ENCODE measurements around the gene CASQ2. TPM values are rescaled to one million over a fixed set of nuclear protein-coding genes. Genes with fewer than 3 reads are reported as not detected.

Gene CASQ2
- 3.9 TPM for total RNA-seq

DNA sequence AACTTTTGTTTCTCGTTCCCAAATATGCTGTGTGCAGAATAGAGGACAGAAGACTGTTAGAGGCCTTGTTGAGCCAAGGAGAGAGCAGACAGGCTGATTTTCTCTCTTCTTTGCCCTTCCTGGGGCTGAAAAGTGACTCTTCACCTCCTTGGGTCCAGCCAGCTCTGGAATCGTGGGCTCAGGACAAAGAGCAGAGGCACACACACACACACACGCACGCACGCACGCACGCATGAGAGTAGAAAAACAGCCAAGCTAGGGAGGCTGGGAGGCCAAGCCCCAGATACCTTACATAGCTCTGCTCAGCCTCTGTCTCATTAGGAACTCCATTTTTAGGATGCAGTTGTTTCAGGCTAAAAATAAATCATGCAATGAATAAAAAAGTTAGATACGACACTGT lies at the start of gene CASQ2:
TSS of gene CASQ2 (minus strand) at position 166 of the 400 bp plus-strand sequence. CDS start 173 bp downstream, outside the sequence.
- no peak for DNase-seq (ENCODE audit: low spot score)

DNA sequence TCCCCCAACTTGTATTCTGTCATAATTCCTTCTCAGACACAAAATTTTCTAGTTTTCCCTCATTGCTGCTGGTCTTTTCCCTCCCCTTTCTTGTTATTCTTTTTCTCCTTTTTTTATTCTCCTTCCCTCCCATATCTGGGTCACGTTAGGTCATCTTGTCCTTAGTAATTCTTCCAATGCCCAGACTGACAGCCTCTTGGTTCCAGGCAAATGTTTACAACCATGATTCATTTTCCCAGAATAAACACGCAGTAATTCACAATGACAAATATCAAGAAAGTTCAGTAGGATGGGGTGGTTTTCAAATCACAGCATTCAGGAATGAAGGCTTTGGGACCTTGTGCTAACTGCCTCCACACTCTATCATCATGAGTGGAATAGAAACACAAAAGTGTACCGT lies 47.2 kb upstream of the CASQ2 start:
- no peak for DNase-seq (ENCODE audit: low spot score)

DNA sequence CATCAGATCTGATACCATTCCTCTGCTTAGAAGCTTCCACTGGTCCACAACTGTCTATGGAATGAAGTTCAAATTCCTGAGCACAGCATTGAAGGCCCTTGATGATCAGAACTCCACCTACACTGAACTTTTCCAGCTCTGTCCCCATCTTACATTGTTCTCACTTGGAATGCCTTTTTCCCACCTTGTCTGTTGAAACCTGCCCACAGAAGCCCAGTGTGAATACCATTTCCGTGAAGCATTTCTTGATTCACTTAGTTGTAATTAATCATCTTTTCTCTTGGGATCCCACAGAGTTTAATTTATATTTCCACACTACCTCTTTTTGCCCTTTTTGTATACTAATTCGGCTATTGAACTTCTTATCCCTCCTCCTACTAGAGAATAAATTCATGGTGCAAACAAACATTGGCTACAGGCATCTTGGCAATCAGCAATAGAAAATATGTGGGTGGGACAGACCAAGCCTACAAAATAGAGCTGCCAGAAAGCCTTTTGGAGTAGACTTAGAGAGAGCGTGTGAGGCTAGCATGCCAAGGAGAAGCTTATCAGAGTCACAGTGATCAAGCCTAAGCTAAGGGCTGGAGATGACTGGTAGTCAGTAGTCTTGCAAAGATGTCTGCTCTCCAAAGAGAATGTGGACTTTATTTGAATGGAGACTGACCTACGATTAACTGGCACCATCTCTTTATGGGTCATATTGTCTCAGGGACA lies 46.3 kb upstream of the CASQ2 start:
- DNase-seq (ENCODE audit: low spot score) = no peak

DNA sequence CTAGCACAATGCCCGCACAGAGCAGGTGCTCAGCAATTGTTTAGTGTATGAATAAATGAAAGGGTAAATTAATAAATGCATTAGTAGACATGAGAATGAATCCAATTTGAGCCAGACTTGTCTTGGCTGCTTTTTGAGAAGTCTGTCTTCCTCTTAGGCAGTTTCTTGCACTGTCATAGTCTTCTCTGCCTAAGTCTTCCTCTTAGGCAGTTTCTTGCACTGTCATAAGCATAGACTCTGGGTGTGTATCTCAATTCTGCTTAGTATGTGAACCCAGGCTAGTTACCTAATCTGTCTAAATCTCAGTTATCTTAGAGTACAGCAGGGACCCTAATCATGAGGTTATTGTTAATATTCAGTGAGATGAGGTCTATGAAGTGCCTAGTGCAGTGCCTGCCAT lies 45.2 kb upstream of the CASQ2 start:
- no peak for DNase-seq (ENCODE audit: low spot score)

DNA sequence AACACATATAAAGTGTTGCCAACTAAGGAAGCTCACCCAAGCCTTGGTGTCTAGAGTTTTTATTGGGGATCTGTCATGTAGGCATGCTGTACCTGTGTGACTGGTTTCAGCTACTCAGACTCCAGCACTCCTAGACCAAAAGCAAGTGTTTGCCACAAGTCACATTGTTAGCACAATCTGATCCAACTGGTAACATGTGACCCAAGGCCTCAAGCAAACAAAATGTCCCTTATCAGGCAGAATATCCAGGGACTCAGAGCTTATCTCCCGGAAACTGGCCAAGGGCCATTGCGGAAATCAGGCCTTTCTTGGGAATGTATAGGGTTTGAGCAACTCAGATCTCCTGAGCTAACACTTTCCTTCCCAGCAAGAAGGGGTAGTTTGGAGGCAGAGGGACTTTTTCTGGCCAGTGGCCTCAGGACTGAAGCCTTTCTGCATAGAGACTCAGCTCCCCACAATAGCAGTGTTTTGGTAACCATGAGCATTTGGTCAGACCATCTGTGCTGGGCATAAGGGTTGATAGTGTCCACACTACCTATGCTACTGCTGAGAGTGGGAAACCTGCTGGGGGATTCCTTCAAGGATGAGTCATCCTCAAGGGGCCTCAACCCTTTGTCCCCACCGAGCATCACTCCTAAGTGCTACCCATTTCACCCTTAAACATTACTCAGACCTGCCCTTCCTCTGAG lies 42.8 kb upstream of the CASQ2 start:
- peak; percentile 88 for DNase-seq (ENCODE audit: low spot score)

DNA sequence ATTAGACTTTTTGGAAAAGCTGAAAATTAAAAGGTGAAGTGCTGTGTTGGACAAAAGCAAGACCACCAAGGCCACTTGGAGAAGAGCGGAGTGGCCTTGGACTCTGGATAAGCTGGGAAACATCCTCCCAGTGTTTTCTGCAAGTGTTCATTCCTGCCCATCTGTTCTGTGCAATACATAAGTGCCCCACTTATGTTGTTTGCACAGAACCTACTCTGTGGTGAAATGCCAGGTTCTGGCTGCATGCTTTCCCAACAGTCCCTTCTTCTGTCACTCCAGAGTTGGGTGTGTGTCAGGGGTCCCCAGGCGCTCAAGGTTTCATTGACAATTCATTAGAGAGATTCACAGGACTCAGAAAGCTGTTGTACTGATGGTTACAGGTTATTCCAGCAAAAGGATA lies 42.1 kb upstream of the CASQ2 start:
- no peak for DNase-seq (ENCODE audit: low spot score)

DNA sequence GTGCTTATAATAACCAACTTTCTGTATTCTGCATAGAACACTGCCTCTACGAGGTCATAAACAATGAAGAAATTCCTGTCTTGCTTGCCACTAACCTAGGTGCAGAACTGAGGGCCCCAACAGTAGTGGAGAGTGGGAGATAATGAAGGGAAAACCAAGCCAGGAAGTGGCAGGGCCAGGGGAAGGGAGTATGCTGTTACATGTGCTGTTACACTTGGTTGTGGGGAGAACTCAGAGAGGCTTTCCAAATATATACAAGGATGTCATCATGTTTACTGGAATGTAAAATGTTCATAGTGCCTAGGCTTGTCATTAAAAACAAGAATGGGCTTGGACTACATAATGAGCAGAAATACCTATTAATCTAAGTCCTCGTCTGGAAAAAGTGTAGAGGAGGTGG lies 41.3 kb upstream of the CASQ2 start:
- DNase-seq (ENCODE audit: low spot score) = no peak

DNA sequence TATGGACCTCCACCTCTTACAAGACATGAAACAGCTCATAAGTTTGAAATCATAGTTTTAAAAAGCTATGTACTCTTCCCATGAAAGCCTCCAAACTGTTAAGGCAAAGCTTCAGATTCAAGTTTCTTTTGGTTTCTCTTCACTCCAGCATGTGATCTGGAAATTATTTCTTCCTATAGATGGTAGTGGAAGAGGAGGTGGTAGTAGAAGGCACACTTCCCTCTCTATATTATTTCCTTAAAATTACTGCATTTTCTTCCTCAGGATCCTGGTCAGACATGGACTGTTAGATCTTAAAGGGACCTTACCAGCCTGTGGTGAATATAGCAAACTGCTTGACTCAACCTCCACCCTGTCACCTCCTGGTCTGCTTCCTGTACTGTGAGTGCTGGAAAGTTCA lies 40.6 kb upstream of the CASQ2 start:
- DNase-seq (ENCODE audit: low spot score) = no peak

DNA sequence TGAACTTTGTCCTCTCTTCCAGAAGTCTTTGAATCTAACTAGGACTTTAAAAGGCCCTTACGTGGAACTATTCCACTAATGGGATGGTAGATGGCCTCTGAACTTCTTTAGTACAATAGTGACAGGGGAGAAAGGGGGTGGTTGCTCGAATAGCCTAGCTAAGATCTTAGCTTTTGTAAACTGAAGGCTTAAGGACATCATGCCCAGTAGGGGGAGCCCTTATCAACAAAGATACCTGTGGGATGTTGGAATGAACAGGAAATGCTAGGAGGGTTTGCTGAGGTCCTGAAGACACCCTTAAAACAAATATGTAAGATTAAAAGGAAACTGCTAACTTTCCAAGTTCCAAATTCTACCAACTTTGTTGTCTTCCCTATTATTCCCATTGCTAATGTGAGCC lies 39.2 kb upstream of the CASQ2 start:
- DNase-seq (ENCODE audit: low spot score) = peak; percentile 55

DNA sequence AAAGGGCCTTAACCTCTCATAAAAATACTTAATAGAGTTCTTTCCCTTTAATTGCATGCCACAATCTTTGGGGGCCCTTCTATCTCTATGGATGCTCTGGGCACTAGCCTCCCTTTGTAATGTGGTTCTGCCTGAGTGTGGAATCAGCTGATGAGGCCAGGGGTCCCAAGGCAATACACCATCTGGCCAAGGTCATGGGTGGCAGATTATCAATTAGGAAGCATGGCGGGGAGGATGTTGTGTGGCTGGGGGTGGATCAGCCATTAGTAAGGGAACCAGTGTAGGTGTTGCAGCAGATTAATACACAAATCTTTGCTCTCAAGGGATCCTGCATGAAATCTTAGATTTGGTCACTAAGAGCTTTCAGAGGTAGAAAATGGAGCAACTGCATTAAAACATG lies 37.1 kb upstream of the CASQ2 start:
- no peak for DNase-seq (ENCODE audit: low spot score)

DNA sequence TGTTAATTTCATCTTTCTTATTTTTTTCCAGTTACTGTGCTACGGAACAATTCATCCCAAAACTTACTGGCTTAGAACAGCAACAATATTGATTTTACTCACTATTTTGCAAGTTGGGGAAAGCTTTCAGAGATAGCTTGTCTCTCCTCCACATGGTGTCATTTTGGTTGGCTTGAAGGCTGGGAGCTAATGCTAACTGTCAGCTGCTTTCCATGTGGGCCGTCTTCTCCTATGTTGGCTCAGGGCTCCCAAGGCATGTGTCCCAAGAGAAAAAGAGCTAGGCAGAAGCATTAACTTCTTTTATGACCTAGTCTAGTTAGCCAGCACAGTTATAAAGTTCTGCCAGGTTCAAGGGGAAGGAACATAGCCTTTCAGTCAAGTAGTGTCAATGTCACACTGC lies 33.9 kb upstream of the CASQ2 start:
- no peak for DNase-seq (ENCODE audit: low spot score)

DNA sequence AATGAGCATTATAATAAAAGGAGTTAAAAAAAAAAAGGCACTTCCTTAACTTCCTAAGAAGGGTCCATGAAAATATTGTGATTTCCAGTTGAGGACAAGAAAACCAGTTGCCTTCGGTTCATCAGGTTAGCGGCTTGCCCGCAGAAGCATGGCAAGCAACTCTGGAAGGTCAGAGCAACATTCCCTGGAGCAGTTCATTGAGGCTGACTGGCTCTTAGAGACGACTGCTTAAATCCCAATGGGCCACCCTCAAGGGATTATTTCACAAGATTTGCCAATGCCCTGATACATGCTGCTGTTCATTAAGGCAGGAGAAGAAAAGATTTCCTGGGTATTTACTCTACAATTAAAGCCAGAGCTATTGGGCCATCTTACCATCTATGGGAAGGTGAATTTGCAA lies 29.0 kb upstream of the CASQ2 start:
- DNase-seq (ENCODE audit: low spot score) = no peak

DNA sequence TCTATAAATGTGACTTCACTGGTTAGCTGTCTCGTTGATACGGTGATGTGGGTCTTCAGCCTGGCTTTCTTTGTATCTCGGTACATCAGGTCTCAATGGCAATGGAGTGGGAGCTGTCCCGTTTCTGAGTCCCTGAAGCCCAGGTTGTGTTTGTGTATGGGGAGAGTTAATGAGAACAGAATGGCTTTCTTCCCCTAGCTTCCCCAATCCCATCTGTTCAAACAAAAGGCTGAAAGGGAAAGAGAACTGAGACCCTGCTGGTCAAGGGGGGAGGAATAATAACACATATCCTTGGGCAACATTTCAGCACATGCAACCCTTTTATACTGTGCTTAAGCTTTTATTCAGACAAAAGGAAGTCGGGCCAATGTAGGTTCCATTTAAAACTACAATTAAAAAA lies 28.4 kb upstream of the CASQ2 start:
- DNase-seq (ENCODE audit: low spot score) = no peak

DNA sequence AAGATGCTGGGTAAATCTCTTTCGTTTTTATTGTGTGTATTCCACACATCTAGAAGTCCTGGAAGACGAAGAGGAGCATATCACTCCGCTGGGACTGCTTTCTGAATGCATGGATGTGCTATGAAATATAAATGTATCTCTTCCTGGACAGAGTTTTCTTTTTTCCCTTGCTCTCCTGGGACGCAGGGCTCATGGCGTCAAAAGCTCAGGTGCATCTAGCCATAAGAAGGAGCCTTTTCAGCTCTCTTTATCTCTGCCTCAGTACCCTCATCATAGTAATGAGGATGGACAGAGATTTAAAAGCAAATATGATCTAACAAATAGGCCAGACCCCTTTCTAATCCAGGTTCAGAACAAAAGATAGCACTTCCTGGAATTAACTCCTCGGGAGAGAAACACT lies 27.5 kb upstream of the CASQ2 start:
- DNase-seq (ENCODE audit: low spot score) = no peak

DNA sequence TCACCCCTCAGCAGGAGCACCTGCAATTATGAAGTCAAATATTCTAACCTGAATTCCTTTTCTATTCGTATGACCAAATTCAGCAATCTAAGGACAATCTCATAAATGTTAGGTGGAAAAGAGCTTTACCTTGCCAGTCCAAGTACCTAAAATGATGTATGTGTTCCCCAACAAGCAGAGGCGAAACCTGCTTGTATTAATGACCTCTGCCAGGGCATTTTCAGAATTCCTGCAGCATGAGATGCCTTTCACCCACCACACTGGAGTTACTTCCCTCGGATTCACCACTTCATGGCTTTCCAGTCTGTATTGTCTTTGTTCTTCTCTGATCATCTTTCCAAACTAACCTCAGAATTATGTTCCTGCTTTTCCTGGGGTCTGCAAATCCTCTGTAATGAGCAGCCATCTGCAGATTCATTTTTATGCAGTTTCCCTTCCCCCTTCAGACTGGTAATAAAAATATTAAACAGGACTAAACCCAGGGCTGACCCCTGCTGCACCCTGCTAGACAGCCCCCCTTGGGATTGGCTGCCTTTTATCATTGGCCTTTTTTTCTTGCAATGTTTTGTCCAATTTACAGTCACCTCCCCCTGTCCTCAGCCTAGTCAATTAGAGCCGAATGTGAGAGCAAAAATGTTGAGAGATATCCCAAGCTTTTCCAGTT lies 26.6 kb upstream of the CASQ2 start:
- no peak for DNase-seq (ENCODE audit: low spot score)

DNA sequence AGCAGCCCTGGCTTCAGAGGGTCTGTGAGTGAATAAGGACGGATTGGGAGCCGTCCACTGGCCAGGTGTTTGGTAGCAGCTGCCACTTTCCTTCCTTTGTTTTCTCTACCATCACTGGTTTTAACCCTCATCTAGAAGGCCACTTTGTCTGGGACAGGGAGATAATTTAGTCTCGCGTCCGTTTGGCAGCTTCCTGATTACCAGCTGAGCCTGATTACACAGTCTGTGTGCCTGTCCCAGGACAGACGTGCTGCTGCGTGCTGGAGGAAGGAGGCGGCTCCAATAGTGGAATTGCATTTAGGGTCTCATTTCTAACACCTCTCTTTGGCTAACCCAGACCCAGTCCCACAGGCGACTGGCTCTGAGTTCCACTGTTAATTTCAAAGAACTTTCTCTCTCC lies 24.6 kb upstream of the CASQ2 start:
- no peak for DNase-seq (ENCODE audit: low spot score)

DNA sequence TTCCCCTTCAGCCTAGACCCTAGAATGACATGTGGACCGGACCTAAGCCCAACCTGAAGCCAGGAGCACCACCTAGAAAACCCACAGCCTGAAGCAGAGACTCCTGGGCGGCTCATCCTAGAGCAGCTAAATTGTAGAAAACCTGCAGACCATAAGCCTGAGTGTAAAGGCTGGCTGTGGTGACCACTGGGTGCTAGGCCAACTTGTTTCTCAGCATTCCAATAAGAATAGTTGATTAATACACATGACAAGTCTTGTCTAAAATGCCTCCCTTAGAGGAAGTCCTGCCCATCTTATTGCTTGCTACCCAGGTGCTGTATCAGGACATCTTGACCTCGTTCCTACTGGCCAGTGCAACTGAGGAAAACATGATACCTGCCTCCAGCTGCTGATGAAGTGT lies 23.3 kb upstream of the CASQ2 start:
- DNase-seq (ENCODE audit: low spot score) = no peak

DNA sequence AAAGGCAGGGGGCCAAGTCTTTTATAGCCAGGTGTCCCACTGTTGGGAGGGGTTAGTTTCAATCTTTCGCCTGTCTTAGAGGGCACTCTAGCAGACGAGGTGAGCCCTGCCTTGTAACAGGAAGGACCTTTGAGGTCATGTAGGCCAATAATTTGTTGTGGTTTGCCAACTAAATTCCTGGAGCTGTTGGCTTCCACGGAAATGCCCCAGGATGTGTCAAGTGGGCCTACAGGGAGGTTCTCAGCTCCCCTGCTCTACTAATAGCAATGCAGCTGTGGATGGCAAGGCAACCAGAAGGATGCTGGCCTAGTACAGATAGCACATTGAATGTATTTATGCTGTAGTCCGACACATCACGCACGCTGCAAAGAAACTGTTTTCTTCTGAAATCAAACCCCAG lies 22.3 kb upstream of the CASQ2 start:
- DNase-seq (ENCODE audit: low spot score) = no peak

DNA sequence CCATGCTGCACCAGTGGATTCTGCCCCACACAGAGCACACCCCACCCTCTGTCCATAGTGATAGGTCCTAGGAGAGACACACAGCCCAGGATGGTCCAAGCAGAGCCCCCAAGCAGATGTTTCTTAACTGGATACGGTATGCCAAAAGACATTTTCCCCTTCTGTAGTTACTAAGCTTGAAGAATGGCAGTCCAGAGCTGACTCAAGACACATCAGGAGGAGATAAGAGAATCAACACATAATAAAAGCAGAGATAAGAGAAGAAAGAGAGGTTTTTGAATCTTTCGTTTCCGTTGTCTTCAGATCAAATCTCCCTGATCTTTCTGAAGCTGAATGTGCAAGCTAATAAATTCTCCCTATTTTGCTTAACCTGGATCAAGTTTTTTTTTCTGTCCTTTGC lies 21.8 kb upstream of the CASQ2 start:
- no peak for DNase-seq (ENCODE audit: low spot score)

DNA sequence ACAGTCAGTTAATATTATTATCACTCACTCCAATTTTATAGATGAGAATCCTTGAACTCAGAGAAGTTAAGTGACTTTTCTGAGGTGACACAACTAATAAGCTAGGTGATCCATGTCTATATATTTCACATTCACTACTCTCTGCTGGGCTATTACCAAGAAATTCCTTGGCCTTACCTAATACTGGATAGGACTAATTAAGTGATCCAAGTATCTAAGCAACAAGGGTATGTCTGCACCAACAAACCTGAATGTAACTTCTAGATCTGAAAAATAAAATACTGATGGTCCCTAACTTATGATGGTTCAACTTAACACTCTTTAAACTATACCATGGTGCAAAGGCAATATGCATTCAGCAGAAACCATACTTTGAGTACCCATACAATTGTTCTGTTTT lies 14.8 kb upstream of the CASQ2 start:
- DNase-seq (ENCODE audit: low spot score) = no peak

DNA sequence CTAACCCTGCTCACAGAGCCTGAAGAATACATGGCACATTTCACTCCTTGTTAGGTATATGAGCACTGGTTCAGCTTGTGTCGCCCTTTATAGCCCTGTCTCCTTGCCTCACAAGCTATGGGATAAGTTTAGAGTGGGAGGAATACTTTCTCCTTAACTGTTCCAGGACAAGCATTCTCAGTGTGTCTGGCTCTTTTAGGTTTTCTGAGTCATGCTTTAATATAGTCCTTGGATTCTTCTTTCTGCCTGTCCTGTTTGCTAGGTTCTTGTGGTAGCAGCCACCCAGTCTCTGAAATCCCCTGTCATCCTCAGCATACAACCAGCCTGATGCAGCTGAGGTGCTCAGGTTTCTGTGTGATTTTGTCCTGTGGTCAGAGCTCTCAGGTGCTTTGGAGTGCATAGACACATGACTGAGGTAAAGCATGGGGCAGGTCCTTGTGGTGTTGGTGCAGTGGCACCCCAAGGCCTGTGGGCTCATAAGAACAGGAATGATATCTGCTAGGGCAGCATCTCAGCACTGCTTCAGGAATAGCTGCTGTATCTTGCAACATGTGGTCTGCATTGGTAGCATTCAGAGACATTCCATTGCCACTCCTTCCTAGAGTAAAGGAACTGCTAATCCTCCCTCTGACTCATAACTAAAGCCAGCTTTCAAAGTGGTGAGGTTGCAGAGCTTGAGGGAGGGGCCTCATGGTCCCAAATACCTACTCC lies 14.2 kb upstream of the CASQ2 start:
- no peak for DNase-seq (ENCODE audit: low spot score)

DNA sequence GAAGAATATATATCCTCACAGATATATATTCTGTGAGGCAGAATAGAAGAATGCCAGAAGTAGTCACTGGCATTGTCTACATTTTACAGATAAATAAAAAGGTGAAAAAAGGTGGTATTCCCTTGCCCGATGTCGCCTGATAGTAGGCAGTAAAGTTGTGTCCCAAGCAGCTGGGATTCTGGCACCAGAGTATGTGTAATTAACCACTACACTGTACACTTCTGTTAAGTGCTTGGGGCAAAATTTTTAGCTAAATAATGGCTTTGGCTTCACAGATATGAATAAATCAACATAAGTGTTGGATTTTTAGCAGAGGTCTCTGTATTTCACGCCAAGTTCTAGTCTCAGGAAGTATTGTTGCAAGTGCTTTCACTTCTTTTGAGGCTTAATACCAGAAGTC lies 13.3 kb upstream of the CASQ2 start:
- DNase-seq (ENCODE audit: low spot score) = no peak

DNA sequence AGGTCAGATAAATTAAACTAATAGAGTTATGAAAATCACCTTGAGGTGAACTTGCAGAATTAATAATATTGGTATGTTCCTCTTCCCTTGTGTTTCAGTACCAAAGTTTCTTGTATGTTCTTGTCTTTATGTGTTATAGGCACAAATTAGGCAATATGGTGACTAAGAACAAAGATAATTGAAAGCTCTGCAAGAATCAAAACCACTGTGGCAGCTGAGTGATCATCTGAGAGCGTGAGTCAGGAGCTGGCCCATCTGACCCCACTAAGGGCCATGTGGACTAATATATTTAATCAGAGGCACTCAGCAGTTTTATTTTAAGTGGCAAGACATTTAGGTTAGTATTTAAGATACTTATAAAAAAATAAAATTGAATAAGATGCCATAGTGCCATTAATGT lies 12.8 kb upstream of the CASQ2 start:
- no peak for DNase-seq (ENCODE audit: low spot score)
